ENCODE results near the gene PLCB3.
"Not testable (repeated sequence)": the region's sequence is repeated elsewhere in the genome, so short reads cannot be mapped to it uniquely, and the experiment has no call there.

PLCB3 gene

GRCh38 chr11:64314805-64315561, 63.7 kb downstream of the PLCB3 start:
- Histone ChIP-seq H3K27ac (ENCODE audit: low read depth, low read length) (no peak overlapping the region), H3K36me3 (ENCODE audit: control insufficient read depth, insufficient read depth, low read length) (peaks cover 40% of the 10 kb centered on the region), H3K4me1 (ENCODE audit: control insufficient read depth, insufficient read depth, low read length) (peaks cover 9% of the 10 kb centered on the region), H3K27me3 (ENCODE audit: control insufficient read depth, insufficient read depth, low read length) (no peaks in the 10 kb centered on the region), H3K4me3 (ENCODE audit: low read depth, low read length) (no peak overlapping the region), H3K9me3 (ENCODE audit: control insufficient read depth, insufficient read depth, low read depth, low read length) (no peaks in the 10 kb centered on the region), H3K9ac (ENCODE audit: low read length) (no peak overlapping the region)

- H3K27ac ChIP-seq (ENCODE audit: low read depth, low read length); H3K27me3 ChIP-seq (ENCODE audit: control insufficient read depth, insufficient read depth, low read length); H3K9ac ChIP-seq (ENCODE audit: low read length); H3K9me3 ChIP-seq (ENCODE audit: control insufficient read depth, insufficient read depth, low read depth, low read length); H3K4me1 ChIP-seq (ENCODE audit: control insufficient read depth, insufficient read depth, low read length): not testable (repeated sequence)
- Histone ChIP-seq H3K36me3 (ENCODE audit: control insufficient read depth, insufficient read depth, low read length) (peaks cover 47% of the 10 kb centered on the region), H3K4me3 (ENCODE audit: low read depth, low read length) (peak overlapping the region; percentile 86; the same call in 1 of the 2 replicates)
Observed at GRCh38 chr11:64315667-64316526, 64.6 kb downstream of the PLCB3 start.

- H3K4me1 ChIP-seq (ENCODE audit: control insufficient read depth, insufficient read depth, low read length), result peaks cover 9% of the 10 kb centered on the region
- no peaks in the 10 kb centered on the region for H3K9me3 ChIP-seq (ENCODE audit: control insufficient read depth, insufficient read depth, low read depth, low read length)
- peaks cover 53% of the 10 kb centered on the region for H3K36me3 ChIP-seq (ENCODE audit: control insufficient read depth, insufficient read depth, low read length)
Observed at GRCh38 chr11:64316672-64317324, 65.5 kb downstream of the PLCB3 start.

GRCh38 chr11:64317325-64317960, 66.1 kb downstream of the PLCB3 start, which contains the start of gene TRMT112:
TSS of gene TRMT112 (minus strand) at chr11:64317559. CDS start at chr11:64317526, 33 bp downstream.
- Histone ChIP-seq H3K4me1 (ENCODE audit: control insufficient read depth, insufficient read depth, low read length) (peaks cover 11% of the 10 kb centered on the region), H3K9ac (ENCODE audit: low read length) (peak within 1 kb of the TSS; percentile 91), H3K4me3 (ENCODE audit: low read depth, low read length) (peak within 1 kb of the TSS; percentile 86), H3K27me3 (ENCODE audit: control insufficient read depth, insufficient read depth, low read length) (no peaks in the 10 kb centered on the region), H3K27ac (ENCODE audit: low read depth, low read length) (peak within 1 kb of the TSS; percentile 96), H3K9me3 (ENCODE audit: control insufficient read depth, insufficient read depth, low read depth, low read length) (no peaks in the 10 kb centered on the region), H3K36me3 (ENCODE audit: control insufficient read depth, insufficient read depth, low read length) (peaks cover 57% of the 10 kb centered on the region)

More at GRCh38 chr11:64316672-64317324, 65.5 kb downstream of the PLCB3 start:
- Histone ChIP-seq H3K9ac (ENCODE audit: low read length) (peak overlapping the region; percentile 91), H3K4me3 (ENCODE audit: low read depth, low read length) (peak overlapping the region; percentile 86), H3K27me3 (ENCODE audit: control insufficient read depth, insufficient read depth, low read length) (no peaks in the 10 kb centered on the region), H3K27ac (ENCODE audit: low read depth, low read length) (peak overlapping the region; percentile 91)

GRCh38 chr11:64317961-64318765, 66.8 kb downstream of the PLCB3 start, which contains the start of gene PRDX5:
TSS of gene PRDX5 (plus strand) at chr11:64318121. CDS start at chr11:64318216, 95 bp downstream.
- Histone ChIP-seq H3K9ac (ENCODE audit: low read length) (peak within 1 kb of the TSS; percentile 91), H3K9me3 (ENCODE audit: control insufficient read depth, insufficient read depth, low read depth, low read length) (no peaks in the 10 kb centered on the region), H3K27me3 (ENCODE audit: control insufficient read depth, insufficient read depth, low read length) (no peaks in the 10 kb centered on the region), H3K4me3 (ENCODE audit: low read depth, low read length) (peak within 1 kb of the TSS; percentile 86), H3K27ac (ENCODE audit: low read depth, low read length) (peak within 1 kb of the TSS; percentile 96), H3K36me3 (ENCODE audit: control insufficient read depth, insufficient read depth, low read length) (peaks cover 57% of the 10 kb centered on the region), H3K4me1 (ENCODE audit: control insufficient read depth, insufficient read depth, low read length) (peaks cover 18% of the 10 kb centered on the region)
